RCC 7860 (cell line): ENCODE results near the gene AIF1.

ENCODE experiments used
- DNase-seq: peaks from one replicate; pipeline ENCODE4 v3.0.0-alpha.2; 2015; ENCODE audit warnings: low spot score
- FAIRE-seq: peaks from 2 replicates; lab custom pipeline; 2012; peaks lifted over from hg19 to GRCh38; lab: Jason Lieb, UNC

Gene AIF1

DNA sequence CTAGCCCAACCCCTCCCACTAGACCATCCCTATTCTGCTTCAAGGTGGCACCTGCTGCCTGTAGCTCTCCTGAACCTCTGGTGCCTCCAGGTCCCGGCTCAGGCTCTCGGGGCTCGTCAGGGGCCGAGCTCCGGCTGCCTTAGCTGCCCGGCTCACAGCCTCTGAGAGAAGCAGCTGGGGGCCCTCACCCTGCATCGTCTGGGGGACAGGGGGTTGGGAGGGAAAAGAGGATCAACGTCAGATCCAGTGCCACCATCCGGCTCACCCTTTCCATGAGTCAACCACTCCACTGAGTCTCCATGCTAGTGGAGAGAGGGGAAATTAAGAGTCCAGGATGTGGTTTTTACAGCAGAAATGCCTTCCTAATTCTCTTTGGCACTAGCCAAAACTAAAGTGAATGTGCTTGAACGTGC is 24.4 kb downstream of the AIF1 start:
- no peak for FAIRE-seq
- no peak for DNase-seq

DNA sequence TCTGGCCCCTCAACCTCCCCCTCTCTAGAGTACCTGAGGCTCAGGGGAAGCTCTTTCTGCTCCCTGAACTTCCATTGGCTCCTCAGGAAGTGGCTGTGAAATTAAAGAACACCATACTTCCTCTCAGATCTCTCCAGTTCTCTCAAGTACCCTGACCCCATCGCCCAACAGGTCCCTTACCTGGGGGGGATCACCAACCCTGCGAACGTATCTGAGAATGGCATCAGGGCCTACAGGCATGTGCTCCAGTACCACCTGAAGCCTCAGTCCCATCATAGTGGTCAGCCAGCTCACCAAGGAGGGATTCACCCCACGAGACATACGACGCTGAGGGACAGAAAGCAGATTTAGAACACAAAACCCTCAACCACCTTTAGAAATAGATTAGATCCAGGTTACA is 25.6 kb downstream of the AIF1 start:
- DNase-seq, result no peak
- no peak for FAIRE-seq

DNA sequence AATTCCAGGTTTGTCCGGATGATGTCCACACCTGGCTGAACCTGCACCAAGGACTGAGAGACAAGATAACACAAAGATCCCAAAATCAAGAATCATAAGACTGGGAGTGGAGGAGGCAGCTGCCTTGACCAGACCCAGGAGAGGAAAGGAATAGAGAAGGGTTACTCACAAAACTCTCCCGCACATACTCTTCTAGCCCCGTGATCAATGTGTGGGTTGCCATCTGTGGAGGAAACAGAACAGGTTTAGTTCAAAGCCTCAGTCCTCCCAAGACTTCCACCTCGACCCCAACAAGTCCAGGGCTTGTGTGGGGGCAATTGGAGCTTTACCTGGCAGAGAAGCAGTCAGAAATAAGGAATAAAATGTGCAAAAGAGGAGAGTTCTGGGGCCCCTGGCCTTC is 26.3 kb downstream of the AIF1 start:
- DNase-seq (no peak), FAIRE-seq (no peak)

DNA sequence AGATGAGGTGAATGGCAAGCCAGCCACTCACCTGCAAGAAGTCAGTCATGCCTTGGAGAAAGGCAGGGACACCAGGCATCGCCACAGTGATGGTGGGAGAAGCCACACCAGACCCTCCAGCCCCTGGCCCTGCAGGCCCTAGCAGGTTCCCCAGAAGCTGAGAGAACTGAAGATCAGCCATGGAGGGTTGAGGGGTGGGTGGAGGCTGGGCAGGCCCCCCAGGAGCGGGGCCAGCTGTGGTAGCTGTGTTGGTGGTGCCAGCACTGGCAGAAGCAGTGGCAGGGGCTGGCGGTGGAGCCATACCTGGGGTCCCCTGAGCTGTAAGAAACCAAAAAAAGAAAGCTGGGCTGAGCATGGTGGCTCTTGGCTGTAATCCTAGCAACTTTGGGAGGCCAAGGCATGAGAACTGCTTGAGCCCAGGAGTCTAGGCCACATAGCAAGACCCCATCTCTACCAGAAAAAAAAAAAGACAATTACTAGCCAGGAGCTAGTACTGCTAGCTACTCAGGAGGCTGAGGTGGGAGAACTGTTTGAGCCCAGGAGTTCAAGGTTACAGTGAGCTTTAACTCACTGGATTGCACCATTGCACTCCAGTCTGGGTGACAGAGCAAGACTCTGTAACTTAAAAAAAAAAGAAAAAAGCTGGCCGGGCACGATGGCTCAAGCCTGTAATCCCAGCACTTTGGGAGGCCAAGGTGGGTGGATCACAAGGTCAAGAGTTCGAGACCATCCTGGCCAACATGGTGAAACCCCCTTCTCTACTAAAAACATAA is 27.9 kb downstream of the AIF1 start:
- FAIRE-seq (no peak), DNase-seq (no peak)

DNA sequence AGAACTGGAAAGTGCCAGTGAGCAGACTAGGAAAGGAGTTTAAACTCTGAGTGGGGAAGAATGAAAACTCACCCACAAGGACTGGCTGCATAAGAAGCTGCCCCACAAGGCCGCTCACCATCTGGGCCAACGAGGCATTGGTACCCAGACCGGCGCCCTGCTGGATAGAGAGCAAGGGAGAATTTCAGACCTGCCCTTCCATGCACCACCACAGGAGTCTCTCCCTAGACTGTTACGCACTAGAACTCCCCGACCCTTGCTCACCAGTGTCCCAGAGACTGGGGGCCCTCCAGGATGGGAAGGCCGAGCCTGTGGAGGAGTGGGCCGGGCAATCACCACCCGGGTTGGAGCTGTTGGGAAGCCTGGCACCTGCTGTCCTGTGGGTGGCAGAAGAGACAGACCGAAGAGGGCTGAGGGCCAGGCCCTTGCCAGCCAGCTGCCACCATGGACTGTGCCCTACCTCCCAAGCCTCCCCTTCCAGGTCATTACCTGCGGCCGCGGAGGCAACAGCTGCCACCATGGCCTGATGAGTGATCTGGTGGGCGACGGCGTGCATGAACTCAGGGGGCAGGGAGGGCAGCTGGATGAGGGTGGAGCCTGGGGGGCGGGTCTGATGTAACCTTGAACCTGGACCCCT is 28.9 kb downstream of the AIF1 start:
- DNase-seq (no peak), FAIRE-seq (no peak)

DNA sequence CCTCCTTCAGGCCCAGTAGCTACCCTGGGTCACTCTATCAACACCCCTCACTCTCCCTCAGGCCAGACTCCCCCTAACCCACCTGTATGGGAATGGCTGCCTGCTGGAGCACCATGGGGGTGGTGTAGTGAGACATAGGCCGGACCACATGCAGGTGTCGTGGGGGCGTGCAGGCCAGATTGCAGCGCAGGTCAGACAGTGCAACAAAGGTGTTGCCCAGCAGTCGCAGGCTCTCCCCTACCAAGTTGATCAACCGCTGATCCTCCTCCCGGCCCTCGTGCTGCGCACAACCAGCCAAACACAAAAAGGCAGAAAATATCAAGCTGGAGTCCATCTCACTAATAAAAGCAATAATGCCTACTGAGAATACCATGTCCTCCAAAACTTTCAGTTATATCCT is 30.3 kb downstream of the AIF1 start:
- no peak for DNase-seq
- no peak for FAIRE-seq

DNA sequence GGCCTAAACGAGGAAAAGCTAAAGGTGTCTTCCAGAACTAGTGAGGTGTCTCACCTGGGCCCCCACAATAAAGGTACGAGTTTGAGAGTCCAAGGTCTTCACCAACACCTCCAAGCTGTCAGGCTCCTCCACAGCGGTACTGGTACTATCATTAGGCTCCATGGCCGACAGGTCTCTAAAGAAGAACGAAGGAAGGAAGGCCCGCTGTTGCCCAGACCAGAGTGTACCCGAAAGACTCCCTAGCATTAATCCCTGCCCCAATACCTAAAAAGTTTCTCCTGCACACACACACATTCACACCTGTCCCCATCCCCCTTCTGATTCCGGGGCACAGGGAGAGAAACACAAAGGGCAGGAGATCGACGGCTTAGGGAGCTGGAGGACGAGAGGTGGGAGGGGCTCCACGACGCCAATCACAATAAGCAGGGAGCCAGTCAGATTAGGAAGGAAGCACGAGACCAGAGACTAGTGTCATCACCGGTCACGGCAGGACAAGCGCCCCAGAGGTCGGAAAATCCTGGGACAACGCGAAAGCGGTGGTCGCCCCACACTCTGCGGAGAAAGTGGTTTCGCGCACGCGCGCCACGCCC is 36.7 kb downstream of the AIF1 start:
- FAIRE-seq, result no peak
- peak; percentile 51 for DNase-seq

DNA sequence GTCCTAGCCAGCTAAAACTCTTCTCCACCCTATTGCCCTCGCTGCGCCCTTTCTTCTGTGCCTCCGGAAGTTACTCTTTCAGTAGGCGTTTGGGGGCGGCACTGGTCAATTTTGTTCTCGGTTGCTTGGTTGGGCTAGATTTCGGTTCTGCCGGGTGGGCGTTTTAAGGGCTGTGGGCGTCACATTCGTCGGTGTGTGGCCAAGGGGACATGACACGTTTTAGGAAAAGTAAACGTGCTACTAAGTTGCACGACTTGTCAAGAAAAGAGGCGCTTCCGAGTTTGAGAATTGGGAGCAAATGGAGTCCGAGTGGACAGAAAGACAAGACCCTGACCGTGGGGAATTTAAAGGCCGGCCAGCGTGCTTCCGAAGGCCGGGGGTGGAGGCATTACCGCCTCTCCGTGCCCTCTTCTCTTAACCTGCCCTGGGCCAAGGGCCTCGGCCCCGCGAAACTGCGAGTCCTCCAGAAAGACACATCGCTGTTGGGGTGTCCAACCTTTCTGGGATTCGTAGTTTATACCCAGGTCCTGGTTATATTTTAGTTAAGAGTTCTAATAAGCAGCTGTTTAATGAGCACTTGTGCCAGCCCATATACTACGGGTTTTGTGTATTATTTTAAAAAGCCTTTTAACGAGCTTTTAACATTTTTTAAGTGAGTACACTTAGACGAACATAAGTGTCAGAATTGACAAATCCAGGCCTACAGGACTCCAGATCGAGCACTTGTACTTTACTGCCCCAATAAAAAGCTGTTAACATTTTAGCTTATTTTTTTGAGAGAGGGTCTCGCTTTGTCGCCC is 38.1 kb downstream of the AIF1 start:
- DNase-seq (no peak), FAIRE-seq (peak; percentile 30)

DNA sequence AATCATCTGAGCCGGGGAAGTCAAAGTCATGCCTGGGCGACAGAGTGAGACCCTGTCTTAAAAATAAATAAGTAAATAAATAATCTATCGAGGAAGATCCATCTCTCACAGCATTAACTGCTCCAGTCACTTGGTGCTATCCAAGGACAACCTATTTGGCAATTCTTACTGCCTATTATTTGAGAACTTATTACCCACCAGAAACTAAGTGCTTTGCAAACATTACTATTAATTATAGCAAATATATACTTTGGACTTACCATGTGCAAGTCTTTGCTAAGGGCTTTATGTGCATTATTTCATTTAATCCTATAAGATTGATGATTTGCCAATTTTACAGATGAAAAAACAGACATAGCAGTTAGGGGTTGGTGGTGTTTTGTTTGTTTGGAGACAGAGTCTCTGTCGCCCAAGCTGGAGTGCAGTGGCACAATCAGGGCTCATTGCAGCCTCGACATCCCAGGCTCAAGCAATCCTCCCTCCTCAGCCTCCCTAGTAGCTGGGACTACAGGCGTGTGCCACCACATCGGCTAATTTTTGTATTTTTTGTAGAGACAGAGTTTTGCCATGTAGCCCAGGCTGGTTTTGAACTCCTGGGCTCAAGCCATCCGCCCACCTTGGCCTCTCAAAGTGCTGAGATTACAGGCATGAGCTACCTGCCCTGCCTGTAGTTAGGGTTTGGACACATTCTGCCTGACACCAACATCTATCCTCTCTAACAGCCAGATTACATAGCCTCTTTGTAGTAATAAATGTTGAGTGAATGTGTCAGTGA is 39.7 kb downstream of the AIF1 start:
- FAIRE-seq (no peak), DNase-seq (no peak)

DNA sequence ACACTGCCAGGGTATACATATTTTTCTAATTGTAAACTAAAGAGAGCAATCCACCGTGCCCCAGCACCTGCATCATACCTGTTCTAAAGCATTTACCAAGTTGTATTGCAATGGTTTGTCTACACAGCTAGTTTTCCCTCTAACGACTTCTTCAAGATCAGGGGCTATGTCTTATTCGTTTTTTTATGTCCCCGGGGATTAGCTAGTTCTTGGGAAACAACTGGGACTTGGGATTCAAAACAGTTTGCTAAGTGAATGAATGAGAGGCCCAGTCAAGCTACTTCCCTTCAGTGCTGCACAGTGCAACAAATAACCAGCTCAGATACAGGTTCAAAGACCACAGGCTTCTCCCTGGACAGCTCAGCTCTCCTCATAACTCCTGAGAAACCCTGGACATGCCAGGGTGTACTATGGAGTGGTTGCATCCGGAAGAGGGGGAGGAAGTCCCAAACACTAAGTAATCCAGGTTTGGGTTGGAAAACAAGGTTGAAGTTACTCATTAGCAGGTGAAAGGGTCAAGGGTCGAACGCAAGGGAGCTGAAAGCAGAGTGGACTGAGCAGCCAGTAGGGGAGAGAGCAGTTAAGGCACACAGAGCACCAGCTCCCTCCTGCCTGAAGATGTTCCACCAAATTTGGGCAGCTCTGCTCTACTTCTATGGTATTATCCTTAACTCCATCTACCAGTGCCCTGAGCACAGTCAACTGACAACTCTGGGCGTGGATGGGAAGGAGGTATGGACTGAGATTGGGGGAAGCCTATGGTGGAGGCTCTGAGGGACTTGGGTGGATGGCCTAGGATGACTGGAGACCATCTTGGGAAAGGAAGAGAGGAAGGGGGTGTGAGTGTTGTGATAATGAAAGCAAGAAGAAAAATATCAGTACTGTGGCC is 40.6 kb downstream of the AIF1 start, which contains the start of gene APOM:
APOM (plus strand) TSS at position 546 of the 889 bp plus-strand sequence; CDS start at position 619, 73 bp downstream.
- no peak for DNase-seq

DNA sequence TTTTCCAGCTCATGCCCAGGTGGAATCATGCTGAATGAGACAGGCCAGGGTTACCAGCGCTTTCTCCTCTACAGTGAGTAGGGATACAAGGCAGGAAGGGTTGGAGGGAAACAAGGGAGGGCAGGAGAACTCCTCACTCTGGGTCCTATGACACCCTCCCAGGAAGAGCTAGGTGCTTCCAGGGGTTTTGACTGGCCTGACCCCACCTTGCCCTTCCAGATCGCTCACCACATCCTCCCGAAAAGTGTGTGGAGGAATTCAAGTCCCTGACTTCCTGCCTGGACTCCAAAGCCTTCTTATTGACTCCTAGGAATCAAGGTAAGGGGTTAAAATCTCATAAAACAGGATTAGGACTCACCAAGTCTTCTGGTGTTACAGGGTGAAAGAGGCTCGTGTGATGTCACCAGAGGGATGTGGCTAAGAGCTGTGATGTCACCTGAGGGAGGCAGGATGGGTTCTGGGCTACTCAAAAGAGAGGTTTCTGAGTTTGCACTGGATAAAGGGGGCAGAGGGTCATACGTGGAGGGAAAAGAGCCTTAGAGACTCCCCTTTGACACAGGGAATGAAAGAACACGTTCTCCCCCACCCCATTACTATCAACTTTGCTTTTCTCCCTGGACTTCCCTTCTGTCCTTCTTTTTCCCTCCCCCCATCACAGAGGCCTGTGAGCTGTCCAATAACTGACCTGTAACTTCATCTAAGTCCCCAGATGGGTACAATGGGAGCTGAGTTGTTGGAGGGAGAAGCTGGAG is 42.5 kb downstream of the AIF1 start:
- FAIRE-seq, result no peak
- DNase-seq, result no peak

More for the DNA sequence above, 40.6 kb downstream of the AIF1 start, which contains the start of gene APOM:
- no peak for FAIRE-seq

DNA sequence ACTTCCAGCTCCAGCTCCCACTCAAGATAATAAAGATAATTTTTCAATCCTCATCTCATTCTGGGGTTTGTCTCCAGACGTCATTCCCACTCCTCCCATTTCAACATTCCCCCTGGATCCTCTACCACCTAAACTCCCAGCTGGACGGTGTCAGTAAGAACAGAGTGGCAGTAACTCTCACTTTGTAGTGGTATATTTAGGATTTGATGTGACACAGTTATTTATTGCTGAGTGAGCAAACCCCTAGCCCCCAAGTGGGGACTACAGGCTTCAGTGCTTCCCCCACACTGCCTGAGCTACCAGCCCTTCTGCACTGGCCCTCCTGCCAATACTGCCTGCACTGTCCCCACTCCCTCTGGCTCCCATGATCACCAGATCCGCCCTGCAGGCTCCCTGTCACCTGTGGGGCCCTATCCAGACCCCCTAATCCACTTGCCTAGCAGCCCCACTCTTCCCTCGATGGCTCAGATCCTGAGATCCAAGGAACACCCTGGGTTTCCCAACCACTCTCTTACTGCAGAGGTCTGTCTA is 43.2 kb downstream of the AIF1 start:
- no peak for DNase-seq
- no peak for FAIRE-seq

DNA sequence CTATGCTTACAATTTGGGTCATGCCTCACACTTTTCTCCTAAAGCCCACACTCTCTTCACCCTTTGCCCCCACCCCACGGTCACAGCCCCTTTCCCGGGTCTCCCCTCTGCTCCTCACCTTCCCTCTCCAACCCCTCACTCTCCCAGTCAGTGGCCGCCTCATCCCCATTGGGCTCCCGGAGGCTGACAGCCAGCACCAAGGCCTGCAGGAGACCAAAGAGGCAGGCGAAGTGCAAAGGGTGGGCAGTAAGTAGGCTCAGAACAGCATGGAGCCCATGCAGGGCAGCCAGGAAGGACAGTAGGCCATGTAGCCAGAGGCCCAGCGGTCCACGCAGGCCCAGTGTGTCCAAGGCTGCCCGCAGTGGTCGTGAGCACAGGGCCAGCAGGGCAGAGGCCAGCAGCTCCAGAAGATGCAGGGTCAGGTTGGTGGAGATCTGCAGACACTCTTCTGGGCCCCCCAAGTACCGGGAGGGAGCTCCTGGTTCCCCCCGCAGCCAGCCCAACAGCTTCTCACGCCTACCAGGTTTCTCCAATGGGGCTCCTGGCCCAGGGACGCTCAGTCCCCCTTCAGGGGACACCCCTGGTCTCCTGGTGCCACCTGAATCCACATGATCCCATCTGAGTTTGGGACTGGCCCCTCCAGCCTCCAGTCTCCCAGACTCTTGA is 44.1 kb downstream of the AIF1 start:
- no peak for DNase-seq
- no peak for FAIRE-seq

DNA sequence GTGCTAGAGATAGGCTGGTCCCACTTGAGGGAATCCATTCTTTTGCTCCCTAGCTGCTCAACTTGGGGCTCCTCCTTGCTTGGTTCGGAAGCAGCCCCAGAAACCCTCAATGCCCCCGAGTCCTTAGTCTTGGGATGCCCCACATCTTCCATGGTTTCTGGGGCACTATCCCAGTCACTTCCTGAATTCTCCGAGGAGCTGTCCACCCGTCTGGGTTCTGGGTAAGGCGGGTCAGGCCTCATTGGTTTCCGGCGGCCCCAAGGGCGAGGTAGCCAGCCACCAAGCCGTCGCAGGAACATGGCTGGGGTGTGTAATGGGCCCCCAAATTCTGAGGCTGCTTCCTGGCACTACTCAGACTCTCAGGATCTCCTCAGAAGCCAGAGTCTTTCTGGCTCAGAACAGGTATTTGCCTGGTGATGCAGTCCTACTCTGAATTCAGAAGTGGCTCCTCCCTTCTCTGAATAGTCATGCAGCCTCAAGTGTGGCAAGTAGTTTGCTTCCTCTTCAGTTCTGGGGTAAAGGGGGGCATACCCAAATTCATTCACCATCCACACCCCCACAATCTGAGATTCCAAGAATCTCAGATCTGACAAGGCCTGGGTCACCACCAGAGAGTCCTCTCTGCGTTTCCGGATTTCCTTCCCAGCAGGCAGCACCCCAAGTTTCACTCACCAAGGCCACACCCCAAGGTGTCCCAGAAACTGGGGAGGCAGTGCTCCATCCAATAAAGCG is 44.8 kb downstream of the AIF1 start:
- DNase-seq (no peak), FAIRE-seq (no peak)

DNA sequence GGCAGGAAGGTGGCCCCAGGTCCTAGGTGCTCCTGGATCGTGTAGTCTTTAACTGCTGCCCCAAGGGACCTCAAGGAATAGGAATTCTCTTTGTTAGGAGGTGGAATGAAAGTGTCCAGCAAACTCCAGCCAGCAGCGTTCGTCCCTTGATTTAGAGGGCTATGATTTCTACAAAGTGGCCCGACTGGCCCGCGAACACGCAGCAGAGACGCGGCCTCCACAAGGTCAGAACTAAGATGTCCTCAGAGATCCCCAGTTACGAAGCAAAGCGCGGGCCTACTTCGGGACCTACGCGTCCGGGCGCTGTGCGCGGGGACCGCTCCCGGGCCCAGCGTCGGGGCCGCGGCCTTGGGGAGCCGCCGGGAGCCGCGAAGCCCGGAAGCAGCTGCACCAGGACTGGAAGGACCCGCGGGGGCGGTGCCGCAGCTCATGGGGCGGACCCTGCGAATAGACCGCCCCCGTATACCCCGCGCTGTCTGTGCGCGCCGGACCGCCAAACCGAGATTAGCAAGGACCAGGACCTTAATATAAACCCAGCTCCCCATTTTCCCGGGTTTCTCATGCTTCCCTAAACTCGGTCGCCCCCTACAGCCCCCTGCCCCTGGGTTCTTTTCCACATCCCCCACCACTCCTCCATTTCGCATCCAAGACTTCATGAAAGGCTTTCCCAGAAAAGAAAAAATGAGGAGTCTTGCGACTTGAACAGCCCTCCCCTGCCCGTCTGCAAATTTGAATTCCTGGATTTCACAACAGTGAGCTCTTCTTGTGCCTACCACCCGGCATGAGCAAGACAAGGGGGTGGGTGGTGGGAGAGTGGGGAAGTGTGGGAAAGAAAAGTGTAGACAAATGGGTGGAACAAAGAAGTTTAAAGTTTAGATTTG is 45.6 kb downstream of the AIF1 start, which contains the start of gene C6orf47:
C6orf47 (minus strand) TSS at position 398 of the 881 bp plus-strand sequence. CDS start 831 bp downstream, outside the sequence.
- DNase-seq, result peak; percentile 58
- no peak for FAIRE-seq
